ENCODE measurements around the gene RNF168. TPM values are rescaled to one million over a fixed set of nuclear protein-coding genes. Genes with fewer than 3 reads are reported as not detected.
"Not testable (repeated sequence)": the region's sequence is repeated elsewhere in the genome, so short reads cannot be mapped to it uniquely, and the experiment has no call there.

Gene RNF168
- polyA plus RNA-seq, 1 experiment = 4.1 TPM

- H3K27me3 ChIP-seq (ENCODE audit: control insufficient read depth, insufficient read depth, low read length) = no peaks in the 10 kb centered on the region
- POLR2A ChIA-PET = no interaction called here
- TF ChIP-seq, protein P1, sequence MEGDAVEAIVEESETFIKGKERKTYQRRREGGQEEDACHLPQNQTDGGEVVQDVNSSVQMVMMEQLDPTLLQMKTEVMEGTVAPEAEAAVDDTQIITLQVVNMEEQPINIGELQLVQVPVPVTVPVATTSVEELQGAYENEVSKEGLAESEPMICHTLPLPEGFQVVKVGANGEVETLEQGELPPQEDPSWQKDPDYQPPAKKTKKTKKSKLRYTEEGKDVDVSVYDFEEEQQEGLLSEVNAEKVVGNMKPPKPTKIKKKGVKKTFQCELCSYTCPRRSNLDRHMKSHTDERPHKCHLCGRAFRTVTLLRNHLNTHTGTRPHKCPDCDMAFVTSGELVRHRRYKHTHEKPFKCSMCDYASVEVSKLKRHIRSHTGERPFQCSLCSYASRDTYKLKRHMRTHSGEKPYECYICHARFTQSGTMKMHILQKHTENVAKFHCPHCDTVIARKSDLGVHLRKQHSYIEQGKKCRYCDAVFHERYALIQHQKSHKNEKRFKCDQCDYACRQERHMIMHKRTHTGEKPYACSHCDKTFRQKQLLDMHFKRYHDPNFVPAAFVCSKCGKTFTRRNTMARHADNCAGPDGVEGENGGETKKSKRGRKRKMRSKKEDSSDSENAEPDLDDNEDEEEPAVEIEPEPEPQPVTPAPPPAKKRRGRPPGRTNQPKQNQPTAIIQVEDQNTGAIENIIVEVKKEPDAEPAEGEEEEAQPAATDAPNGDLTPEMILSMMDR (IDR thresholded peaks at IDR 0.05; ENCODE audit: low read depth, low read length) = no peak
- H3K4me3 ChIP-seq (ENCODE audit: low read depth, low read length) = no peak within 1 kb of the TSS
- no peak within 1 kb of the TSS for H3K27ac ChIP-seq (ENCODE audit: low read depth, low read length)
- peaks cover 22% of the 10 kb centered on the region; the same call in 1 of the 2 replicates for H3K9me3 ChIP-seq (ENCODE audit: control insufficient read depth, insufficient read depth, low read length)
- DNase-seq (ENCODE audit: low read depth, low spot score) = no peak
- CTCF ChIA-PET = interaction anchor here (0.9 to 1.2 kb wide), 3 partner anchors 7 to 14 kb away, joined by 3 read pairs; no protein-coding TSS in a partner anchor
These were observed 11.5 kb upstream of the RNF168 start, which contains the start of gene SMCO1 for GRCh38 chr3:196514913-196515621. SMCO1 (minus strand) TSS chr3:196515346; CDS start chr3:196515209, 137 bp downstream.

DNA sequence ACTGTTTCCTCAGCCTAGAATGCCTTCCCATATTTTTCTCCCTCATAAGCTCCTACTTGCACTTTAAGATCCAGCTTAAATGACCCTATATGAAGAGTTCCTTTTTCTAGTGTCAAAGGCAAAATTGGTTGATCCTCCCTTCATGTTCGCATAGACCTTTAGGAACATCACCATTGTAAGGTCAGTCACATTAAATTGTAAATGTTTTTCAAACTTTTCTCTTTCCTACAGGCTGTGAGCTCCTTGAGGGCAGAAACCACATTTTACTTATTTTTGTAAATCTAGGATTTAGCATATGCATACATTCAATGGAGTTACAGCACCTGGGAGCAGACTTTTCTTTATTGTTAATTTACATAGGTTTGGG, 10.8 kb upstream of the RNF168 start:
- ChIA-PET CTCF (interaction anchor here (0.9 to 1.2 kb wide), 4 partner anchors 8 to 15 kb away, joined by 3 to 4 read pairs (median 3); no protein-coding TSS in a partner anchor), POLR2A (no interaction called here)
- H3K27ac ChIP-seq (ENCODE audit: low read depth, low read length) = no peak overlapping the region
- no peaks in the 10 kb centered on the region for H3K27me3 ChIP-seq (ENCODE audit: control insufficient read depth, insufficient read depth, low read length)
- H3K4me3 ChIP-seq (ENCODE audit: low read depth, low read length) = no peak overlapping the region
- TF ChIP-seq, protein P1 (IDR thresholded peaks at IDR 0.05; ENCODE audit: low read depth, low read length) = no peak
- DNase-seq (ENCODE audit: low read depth, low spot score) = no peak
- H3K9me3 ChIP-seq (ENCODE audit: control insufficient read depth, insufficient read depth, low read length) = peaks cover 14% of the 10 kb centered on the region; the same call in 1 of the 2 replicates

DNA sequence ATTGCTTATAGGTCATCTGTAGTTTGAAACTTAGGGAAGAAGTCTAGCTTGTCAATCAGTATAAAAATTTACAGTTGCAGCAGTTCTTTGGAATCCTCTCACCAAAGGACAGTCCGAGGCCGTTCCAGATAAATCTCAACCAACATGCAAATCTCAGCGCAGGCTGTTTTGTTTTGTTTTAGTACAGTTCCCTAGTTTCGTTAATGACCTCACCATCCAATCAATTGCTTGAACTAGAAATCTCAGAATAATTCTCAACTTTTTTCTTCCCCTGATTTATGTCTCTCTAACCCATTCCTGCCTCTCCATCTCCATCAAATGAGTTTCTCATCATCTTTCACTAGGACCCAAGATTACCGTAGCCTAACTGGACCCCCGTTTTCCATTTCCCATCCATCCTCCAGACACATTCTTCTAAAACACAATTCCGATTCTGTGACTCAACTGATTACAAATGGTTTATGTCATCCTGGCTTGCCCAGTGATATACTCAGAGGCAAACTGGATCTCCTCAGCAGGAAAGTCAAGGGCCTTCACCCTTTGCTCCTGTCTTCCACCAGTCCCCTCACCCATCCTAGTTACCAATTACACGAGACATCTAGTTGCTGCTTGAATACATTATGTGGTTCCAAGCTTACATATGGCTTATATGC, 10.3 kb upstream of the RNF168 start:
- H3K27ac ChIP-seq (ENCODE audit: low read depth, low read length) = no peak overlapping the region
- no peaks in the 10 kb centered on the region for H3K27me3 ChIP-seq (ENCODE audit: control insufficient read depth, insufficient read depth, low read length)
- TF ChIP-seq, protein P1 (IDR thresholded peaks at IDR 0.05; ENCODE audit: low read depth, low read length) = no peak
- DNase-seq (ENCODE audit: low read depth, low spot score) = no peak
- ChIA-PET CTCF (interaction anchor here (1.2 kb wide), 3 partner anchors 9 to 15 kb away, joined by 3 to 4 read pairs (median 3); no protein-coding TSS in a partner anchor), POLR2A (no interaction called here)
- H3K9me3 ChIP-seq (ENCODE audit: control insufficient read depth, insufficient read depth, low read length) = peaks cover 11% of the 10 kb centered on the region; the same call in 1 of the 2 replicates
- H3K4me3 ChIP-seq (ENCODE audit: low read depth, low read length) = no peak overlapping the region

DNA sequence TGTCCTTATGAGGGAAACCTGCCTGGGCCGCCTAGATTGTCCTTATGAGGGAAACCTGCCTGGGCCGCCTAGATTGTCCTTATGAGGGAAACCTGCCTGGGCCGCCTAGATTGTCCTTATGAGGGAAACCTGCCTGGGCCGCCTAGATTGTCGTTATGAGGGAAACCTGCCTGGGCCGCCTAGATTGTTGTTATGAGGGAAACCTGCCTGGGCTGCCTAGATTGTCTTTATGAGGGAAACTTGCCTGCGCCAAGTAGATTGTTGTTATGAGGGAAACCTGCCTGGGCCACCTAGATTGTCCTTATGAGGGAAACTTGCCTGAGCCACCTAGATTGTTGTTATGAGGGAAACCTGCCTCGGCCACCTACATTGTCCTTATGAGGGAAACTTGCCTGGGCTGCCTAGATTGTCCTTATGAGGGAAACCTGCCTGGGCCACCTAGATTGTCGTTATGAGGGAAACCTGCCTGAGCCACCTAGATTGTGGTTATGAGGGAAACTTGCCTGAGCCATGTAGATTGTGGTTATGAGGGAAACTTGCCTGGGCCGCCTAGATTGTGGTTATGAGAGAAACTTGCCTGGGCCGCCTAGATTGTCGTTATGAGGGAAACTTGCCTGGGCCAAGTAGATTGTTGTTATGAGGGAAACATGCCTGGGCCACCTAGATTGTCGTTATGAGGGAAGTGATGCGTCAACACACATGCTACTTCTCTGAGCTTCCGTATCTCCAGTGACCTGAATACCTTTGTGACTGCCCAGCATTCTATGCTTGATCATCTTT, 8.3 kb upstream of the RNF168 start:
- DNase-seq (ENCODE audit: low read depth, low spot score); H3K27me3 ChIP-seq (ENCODE audit: control insufficient read depth, insufficient read depth, low read length); POLR2A ChIA-PET; H3K27ac ChIP-seq (ENCODE audit: low read depth, low read length); H3K9me3 ChIP-seq (ENCODE audit: control insufficient read depth, insufficient read depth, low read length); CTCF ChIA-PET; H3K4me3 ChIP-seq (ENCODE audit: low read depth, low read length): not testable (repeated sequence)

DNA sequence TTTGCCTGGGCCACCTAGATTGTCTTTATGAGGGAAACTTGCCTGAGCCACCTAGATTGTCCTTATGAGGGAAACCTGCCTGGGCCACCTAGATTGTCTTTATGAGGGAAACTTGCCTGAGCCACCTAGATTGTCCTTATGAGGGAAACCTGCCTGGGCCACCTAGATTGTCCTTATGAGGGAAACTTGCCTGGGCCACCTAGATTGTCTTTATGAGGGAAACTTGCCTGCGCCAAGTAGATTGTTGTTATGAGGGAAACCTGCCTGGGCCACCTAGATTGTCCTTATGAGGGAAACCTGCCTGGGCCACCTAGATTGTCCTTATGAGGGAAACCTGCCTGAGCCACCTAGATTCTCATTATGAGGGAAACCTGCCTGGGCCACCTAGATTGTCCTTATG, 7.5 kb upstream of the RNF168 start:
- POLR2A ChIA-PET; DNase-seq (ENCODE audit: low read depth, low spot score); H3K9me3 ChIP-seq (ENCODE audit: control insufficient read depth, insufficient read depth, low read length); H3K4me3 ChIP-seq (ENCODE audit: low read depth, low read length); H3K27ac ChIP-seq (ENCODE audit: low read depth, low read length); H3K27me3 ChIP-seq (ENCODE audit: control insufficient read depth, insufficient read depth, low read length): not testable (repeated sequence)
- CTCF ChIA-PET = interaction anchor here (1.0 kb wide), 1 partner anchor 18 kb away, joined by 3 read pairs; no protein-coding TSS in a partner anchor

Data from AG04450 (cell line).